Measurements from ENCODE around the gene CTU2.

GRCh38 chr16:88700322-88700635, 6.0 kb upstream of the CTU2 start:
- TF ChIP-seq POLR2A (IDR thresholded peaks at IDR 0.05; ENCODE audit: low read depth, low read length) (no peak), TAF1 (IDR thresholded peaks at IDR 0.05; ENCODE audit: borderline replicate concordance, low read depth, low read length) (no peak)
